Choroid plexus epithelial cell (primary cell): ENCODE measurements around the gene IPO11.
A peak's percentile ranks its signal among the peaks of the same experiment; 100 is the strongest.

Experiments
- DNase-seq: peaks from one replicate; pipeline ENCODE4 v3.0.0-alpha.2; 2010; ENCODE audit warnings: low read depth
- H3K4me3 ChIP-seq: 2 replicates; pipeline ENCODE4 v1.5.1; 2011; ENCODE audit warnings: low read depth, mild to moderate bottlenecking, control low read depth, low read length, moderate library complexity
- TF ChIP-seq, protein P1 (sequence below): conservative IDR thresholded peaks from 2 replicates; pipeline ENCODE4 v1.5.1; 2011; ENCODE audit warnings: low read depth, mild to moderate bottlenecking, control low read depth, inconsistent platforms, low read length, moderate library complexity

IPO11 gene

DNA sequence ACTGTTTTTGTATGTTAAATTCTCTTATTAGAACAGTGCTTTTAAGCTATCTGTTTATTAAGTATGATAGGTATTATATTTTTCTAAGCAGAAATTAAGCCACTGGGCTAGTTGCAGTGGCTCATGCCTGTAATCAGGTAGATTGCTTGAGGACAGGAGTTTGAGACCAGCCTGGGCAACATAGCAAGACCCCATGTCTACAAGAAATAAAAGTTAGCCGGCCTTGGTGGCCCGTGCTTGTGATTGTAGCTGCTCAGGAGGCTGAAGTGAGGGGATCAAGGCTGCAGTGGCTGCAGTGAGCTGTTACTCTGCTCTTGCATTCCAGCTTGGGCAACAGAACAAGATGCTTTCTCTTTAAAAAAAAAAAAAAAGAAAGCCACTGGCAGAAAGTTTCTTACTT, 121.0 kb downstream of the IPO11 start:
- TF ChIP-seq, protein P1, sequence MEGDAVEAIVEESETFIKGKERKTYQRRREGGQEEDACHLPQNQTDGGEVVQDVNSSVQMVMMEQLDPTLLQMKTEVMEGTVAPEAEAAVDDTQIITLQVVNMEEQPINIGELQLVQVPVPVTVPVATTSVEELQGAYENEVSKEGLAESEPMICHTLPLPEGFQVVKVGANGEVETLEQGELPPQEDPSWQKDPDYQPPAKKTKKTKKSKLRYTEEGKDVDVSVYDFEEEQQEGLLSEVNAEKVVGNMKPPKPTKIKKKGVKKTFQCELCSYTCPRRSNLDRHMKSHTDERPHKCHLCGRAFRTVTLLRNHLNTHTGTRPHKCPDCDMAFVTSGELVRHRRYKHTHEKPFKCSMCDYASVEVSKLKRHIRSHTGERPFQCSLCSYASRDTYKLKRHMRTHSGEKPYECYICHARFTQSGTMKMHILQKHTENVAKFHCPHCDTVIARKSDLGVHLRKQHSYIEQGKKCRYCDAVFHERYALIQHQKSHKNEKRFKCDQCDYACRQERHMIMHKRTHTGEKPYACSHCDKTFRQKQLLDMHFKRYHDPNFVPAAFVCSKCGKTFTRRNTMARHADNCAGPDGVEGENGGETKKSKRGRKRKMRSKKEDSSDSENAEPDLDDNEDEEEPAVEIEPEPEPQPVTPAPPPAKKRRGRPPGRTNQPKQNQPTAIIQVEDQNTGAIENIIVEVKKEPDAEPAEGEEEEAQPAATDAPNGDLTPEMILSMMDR, result no peak

DNA sequence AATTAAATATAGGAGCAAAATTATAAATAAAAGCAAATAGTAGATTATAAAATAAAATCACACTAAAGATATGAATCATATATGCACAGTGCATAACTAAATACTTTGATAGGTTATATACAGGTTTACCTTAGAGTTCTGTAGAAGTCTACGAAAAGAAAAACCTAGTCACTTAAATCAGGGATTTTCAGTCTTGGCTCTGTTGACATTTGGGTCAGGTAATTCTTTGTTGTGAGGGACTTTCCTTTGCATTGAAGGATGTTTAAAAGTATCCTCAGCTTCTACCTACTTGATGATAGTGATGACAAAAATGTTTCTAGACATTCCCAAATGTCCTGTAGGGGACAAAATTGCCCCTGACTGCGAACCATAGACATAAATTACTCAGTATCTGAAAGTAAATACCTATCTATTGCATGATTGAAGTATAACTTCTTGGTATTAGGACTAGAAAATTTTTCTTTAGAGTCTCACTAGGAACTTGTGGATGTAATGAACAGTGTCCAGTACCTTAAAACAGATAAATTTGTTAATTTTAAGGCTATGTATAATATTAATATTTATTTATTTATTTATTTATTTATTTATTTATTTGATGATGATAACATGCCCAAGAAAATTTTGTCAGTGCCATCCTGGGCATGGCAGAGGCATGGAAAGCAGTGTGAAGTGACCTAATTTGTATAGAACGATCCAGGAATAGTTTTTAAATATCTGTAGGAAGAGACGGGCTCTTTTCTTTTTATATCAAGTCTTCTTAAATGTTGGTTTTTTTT, 122.1 kb downstream of the IPO11 start:
- H3K4me3 ChIP-seq, result no peak overlapping the region
- no peak for DNase-seq
- TF ChIP-seq, protein P1, result no peak

More for the DNA sequence above, 121.0 kb downstream of the IPO11 start:
- no peak for DNase-seq
- H3K4me3 ChIP-seq, result no peak overlapping the region

GRCh38 chr5:62536232-62536631, 123.7 kb downstream of the IPO11 start:
- H3K4me3 ChIP-seq, result no peak overlapping the region
- DNase-seq, result no peak
- TF ChIP-seq, protein P1, result no peak

GRCh38 chr5:62536783-62537182, 124.2 kb downstream of the IPO11 start:
- no peak for DNase-seq
- TF ChIP-seq, protein P1, result no peak
- H3K4me3 ChIP-seq, result no peak overlapping the region

GRCh38 chr5:62538017-62538942, 125.7 kb downstream of the IPO11 start:
- TF ChIP-seq, protein P1, result no peak
- H3K4me3 ChIP-seq, result no peak overlapping the region
- peak; percentile 83 for DNase-seq

DNA sequence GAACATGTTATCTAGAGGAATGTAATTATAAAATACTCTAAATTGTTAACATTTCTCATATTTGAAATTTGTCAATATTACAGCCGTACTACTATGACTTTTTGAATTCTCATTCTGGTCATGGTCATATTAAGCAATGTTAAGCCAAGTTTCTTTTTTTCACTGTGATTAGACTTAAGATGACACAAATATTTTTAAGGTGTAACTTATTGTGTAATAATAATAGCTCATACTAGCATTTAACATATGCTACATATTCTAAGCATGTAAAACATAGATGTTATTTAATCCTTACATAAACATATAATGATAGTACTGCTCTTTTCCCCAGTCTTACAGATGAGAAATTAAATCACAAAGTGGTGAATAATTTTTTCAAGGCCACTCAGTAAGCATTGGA, 130.2 kb downstream of the IPO11 start:
- no peak overlapping the region for H3K4me3 ChIP-seq
- DNase-seq, result no peak
- TF ChIP-seq, protein P1, result no peak
